ENCODE data around the gene PDZD2.

PDZD2 gene

DNA sequence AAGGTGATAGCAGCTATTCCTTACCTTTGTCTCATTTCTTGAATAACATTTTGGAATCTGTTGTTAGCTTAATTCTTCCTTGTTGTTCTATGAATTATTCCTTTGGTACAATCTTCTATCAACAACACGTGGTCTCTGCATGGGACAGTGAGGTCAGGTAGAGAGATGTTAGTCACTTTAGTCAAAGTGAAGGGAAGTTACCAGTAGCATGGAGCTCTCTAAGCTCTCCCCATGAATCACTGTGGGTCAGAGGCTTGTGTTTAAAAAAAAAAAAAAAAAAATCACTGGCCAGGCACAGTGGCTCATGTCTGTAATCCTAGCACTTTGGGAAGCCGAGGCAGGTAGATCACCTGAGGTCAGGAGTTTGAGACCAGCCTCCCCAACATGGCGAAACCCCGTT is 419.2 kb downstream of the PDZD2 start:
- H3K9me3 ChIP-seq (ENCODE audit: severe bottlenecking): no peaks in the 10 kb centered on the region
- H3K36me3 ChIP-seq: peaks cover 32% of the 10 kb centered on the region
- no peak overlapping the region for H3K4me3 ChIP-seq (ENCODE audit: low read depth, low read length)
- TF ChIP-seq, protein P1, sequence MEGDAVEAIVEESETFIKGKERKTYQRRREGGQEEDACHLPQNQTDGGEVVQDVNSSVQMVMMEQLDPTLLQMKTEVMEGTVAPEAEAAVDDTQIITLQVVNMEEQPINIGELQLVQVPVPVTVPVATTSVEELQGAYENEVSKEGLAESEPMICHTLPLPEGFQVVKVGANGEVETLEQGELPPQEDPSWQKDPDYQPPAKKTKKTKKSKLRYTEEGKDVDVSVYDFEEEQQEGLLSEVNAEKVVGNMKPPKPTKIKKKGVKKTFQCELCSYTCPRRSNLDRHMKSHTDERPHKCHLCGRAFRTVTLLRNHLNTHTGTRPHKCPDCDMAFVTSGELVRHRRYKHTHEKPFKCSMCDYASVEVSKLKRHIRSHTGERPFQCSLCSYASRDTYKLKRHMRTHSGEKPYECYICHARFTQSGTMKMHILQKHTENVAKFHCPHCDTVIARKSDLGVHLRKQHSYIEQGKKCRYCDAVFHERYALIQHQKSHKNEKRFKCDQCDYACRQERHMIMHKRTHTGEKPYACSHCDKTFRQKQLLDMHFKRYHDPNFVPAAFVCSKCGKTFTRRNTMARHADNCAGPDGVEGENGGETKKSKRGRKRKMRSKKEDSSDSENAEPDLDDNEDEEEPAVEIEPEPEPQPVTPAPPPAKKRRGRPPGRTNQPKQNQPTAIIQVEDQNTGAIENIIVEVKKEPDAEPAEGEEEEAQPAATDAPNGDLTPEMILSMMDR (IDR thresholded peaks at IDR 0.05; ENCODE audit: low read depth, low read length): no peak
- no peak for DNase-seq
- H3K27ac ChIP-seq: no peak overlapping the region
- no peaks in the 10 kb centered on the region for H3K27me3 ChIP-seq (ENCODE audit: insufficient read depth, low read depth, severe bottlenecking)

DNA sequence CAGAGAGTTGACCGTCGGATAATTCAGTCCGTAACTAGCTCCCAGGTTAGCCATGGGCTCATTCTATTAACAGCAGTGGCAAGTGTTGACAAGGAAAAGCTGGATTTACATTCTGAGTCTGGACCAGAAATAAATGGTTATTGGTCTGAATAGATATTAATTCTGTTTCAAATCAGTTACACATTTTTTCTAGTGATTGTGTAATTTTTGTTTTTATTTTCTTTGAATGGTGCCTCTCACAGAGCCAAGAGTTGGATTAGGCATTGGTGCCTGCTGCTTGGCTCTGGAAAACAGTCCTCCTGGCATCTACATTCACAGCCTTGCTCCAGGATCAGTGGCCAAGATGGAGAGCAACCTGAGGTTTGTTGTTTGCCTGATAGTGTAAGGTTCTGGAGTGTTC is 420.1 kb downstream of the PDZD2 start:
- H3K4me3 ChIP-seq (ENCODE audit: low read depth, low read length): no peak overlapping the region
- H3K9me3 ChIP-seq (ENCODE audit: severe bottlenecking): no peaks in the 10 kb centered on the region
- DNase-seq: no peak
- peaks cover 25% of the 10 kb centered on the region for H3K36me3 ChIP-seq
- no peak overlapping the region for H3K27ac ChIP-seq
- H3K27me3 ChIP-seq (ENCODE audit: insufficient read depth, low read depth, severe bottlenecking): no peaks in the 10 kb centered on the region
- TF ChIP-seq, protein P1 (IDR thresholded peaks at IDR 0.05; ENCODE audit: low read depth, low read length): no peak

DNA sequence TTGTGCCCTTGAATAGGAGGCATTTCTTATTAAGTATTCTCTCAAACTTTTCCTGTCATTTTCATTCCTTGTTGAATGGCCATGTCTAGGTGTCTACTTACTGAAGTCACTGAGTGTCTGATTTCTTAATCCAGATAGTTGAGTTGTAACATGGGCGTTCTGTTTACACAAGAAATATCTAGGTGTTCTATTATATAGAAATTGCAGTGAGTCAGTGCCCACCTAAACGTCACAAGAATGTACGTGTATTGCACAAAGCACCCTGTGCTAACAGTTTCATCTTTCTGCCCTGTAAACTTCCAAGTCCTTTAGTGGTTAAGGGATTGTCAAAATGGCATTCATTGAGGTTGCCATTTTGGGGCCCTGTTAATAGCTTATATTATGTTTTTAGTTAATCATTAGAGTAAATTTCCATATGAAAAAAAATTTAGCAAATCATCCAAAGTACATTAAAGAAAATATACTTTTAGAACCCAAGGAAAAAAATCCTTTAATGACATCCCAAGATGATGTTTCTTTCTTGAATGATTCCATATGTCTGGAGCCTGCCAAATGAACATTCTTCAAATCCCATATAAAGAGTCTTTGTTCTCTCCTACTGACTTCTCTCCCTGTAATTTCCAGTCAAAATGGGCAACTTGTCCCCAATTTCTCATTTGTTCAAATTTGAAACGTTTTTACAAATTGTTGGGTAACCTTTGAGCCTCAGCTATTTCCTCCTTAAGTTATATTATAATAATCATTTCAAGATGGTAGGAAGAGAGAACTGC is 421.0 kb downstream of the PDZD2 start:
- peaks cover 25% of the 10 kb centered on the region for H3K36me3 ChIP-seq
- no peak overlapping the region for H3K27ac ChIP-seq
- DNase-seq: no peak
- TF ChIP-seq, protein P1 (IDR thresholded peaks at IDR 0.05; ENCODE audit: low read depth, low read length): no peak
- no peak overlapping the region for H3K4me3 ChIP-seq (ENCODE audit: low read depth, low read length)
- H3K27me3 ChIP-seq (ENCODE audit: insufficient read depth, low read depth, severe bottlenecking): no peaks in the 10 kb centered on the region
- H3K9me3 ChIP-seq (ENCODE audit: severe bottlenecking): no peaks in the 10 kb centered on the region

DNA sequence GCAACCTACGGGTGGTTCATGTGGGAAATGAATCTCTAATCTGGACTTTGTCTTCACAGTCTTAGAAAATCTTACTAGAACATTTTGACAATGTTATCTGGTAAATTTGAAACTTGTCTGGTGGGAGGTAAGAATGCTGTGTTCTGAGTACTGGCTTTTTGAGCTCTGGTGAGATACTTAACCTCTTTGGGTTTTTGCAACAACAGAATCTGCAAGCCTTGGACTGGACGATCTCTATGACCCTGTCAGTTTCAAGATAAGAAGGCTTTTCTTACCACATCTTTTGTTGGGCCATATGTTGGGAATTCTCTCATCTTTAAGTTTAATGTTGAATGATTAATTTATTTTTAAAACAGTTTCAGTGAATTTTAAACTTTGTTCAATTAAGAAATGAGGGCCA is 422.3 kb downstream of the PDZD2 start:
- no peak overlapping the region for H3K4me3 ChIP-seq (ENCODE audit: low read depth, low read length)
- H3K9me3 ChIP-seq (ENCODE audit: severe bottlenecking): no peaks in the 10 kb centered on the region
- peaks cover 25% of the 10 kb centered on the region for H3K36me3 ChIP-seq
- no peak for DNase-seq
- no peaks in the 10 kb centered on the region for H3K27me3 ChIP-seq (ENCODE audit: insufficient read depth, low read depth, severe bottlenecking)
- TF ChIP-seq, protein P1 (IDR thresholded peaks at IDR 0.05; ENCODE audit: low read depth, low read length): no peak
- H3K27ac ChIP-seq: no peak overlapping the region

DNA sequence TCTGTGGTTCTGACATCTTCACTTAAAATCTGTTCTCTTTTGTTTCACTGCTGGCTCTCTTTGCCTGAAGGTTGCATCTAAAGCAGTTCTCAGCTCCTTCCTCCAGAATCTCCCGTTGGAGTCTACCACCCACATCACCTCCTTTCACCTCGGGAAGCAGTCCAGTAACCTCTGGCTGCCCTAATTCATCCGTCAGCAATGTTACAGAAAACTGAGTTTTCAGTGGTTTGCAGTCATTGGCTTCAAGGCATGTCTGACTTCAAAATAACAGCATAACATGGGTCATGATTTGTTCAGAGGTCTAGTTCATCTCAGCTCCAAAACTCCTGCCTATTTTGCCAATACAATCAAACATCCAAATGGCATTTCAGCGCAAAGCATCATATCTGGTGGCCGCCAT is 427.5 kb downstream of the PDZD2 start:
- no peak overlapping the region for H3K4me3 ChIP-seq (ENCODE audit: low read depth, low read length)
- H3K9me3 ChIP-seq (ENCODE audit: severe bottlenecking): no peaks in the 10 kb centered on the region
- TF ChIP-seq, protein P1 (IDR thresholded peaks at IDR 0.05; ENCODE audit: low read depth, low read length): no peak
- DNase-seq: no peak
- H3K27me3 ChIP-seq (ENCODE audit: insufficient read depth, low read depth, severe bottlenecking): no peaks in the 10 kb centered on the region
- H3K27ac ChIP-seq: no peak overlapping the region
- peaks cover 4% of the 10 kb centered on the region for H3K36me3 ChIP-seq

All from WERI-Rb-1 (cell line).